SU-DHL-6 (cell line): ENCODE results near the gene FMNL1.

Experiments
- EZH2phosphoT487 ChIP-seq: fragments of 200-600 bp; sonication (generic), shearing (Covaris generic); conservative IDR thresholded peaks from 2 replicates; pipeline ENCODE4 v1.6.1; 2018; ENCODE audit warnings: mild to moderate bottlenecking, antibody characterized with exemption, low read length, moderate library complexity, mixed read lengths
- TF ChIP-seq, protein P1 (sequence below): fragments of 200-600 bp; sonication (generic); IDR thresholded peaks from one replicate; pipeline ENCODE4 v1.5.1; 2017; ENCODE audit warnings: antibody characterized with exemption, mild to moderate bottlenecking, low read length, moderate library complexity; ENCODE audit not compliant: insufficient read depth, poor library complexity, severe bottlenecking

DNA sequence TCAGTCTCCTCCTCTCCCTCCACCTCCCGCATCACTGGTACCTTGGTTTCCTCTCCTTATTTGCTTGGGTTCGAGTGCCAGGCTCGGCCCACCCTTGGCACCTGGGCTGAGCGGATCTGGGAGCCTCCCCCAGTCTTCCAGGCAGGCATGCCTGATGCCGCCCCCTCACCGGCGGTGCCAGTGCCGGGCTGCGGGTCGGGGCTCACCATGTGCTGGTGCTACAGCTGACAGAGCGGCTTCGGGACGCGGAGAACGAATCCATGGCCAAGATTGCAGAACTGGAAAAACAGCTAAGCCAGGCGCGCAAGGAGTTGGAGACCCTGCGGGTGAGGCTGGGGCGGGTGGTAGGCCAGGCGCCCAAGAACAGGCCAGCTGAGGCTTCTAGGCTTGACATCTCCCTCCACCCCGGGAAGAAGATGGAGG, 19.2 kb downstream of the FMNL1 start:
- TF ChIP-seq, protein P1, sequence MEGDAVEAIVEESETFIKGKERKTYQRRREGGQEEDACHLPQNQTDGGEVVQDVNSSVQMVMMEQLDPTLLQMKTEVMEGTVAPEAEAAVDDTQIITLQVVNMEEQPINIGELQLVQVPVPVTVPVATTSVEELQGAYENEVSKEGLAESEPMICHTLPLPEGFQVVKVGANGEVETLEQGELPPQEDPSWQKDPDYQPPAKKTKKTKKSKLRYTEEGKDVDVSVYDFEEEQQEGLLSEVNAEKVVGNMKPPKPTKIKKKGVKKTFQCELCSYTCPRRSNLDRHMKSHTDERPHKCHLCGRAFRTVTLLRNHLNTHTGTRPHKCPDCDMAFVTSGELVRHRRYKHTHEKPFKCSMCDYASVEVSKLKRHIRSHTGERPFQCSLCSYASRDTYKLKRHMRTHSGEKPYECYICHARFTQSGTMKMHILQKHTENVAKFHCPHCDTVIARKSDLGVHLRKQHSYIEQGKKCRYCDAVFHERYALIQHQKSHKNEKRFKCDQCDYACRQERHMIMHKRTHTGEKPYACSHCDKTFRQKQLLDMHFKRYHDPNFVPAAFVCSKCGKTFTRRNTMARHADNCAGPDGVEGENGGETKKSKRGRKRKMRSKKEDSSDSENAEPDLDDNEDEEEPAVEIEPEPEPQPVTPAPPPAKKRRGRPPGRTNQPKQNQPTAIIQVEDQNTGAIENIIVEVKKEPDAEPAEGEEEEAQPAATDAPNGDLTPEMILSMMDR, result no peak
- TF ChIP-seq EZH2phosphoT487, result no peak
